HG02885 (cell line): ENCODE results near the gene SESN3.
"Not testable (repeated sequence)": the region's sequence is repeated elsewhere in the genome, so short reads cannot be mapped to it uniquely, and the experiment has no call there.

Experiments
- ATAC-seq: cut with Tn5 transposase; IDR thresholded peaks from one replicate; pipeline ENCODE4 v1.9.1; 2021; ENCODE audit warnings: mild to moderate bottlenecking; ENCODE audit not compliant: unreplicated experiment, poor library complexity

The SESN3 gene

DNA sequence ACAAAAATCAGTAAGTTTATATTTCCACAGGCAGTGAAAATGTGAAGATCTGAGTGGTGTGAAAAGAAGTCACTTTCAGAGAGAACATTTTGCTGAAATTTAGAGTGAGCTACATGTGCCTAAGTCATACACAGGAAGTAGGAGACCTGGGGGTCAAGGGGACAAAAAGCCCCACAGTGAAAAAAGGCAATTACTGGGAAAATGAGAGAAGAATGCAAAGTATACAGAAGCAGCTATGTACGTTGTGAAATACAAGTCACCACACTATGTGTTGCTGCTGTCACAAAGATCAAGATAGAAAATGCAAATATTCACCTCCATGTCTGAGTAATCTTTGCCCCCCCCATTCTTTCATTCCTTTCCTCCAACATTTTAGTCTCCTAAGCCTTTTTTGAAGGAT lies 21.6 kb upstream of the SESN3 start:
- no peak for ATAC-seq

DNA sequence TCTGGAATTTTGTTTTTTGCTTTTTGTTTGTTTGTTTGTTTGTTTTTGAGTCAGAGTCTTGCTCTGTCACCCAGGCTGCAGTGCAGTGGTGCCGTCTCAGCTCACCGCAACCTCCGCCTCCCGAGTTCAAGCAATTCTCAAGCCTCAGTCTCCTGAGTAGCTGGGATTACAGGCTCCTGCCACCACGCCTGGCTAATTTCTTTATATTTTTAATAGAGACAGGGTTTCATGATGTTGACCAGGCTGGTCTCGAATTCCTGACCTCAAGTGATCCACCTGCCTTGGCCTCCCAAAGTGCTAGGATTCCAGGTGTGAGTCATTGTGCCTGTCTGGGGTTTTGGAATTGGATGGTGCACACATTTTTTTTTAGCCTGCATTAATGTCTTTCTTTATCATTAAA lies 20.9 kb upstream of the SESN3 start:
- ATAC-seq = not testable (repeated sequence)

- ATAC-seq = peak; percentile 87
Measured at GRCh38 chr11:95248666-95249467, 17.9 kb upstream of the SESN3 start.

- ATAC-seq = no peak
Measured at GRCh38 chr11:95247883-95248282, 16.9 kb upstream of the SESN3 start.

- no peak for ATAC-seq
Measured at GRCh38 chr11:95247127-95247684, 16.2 kb upstream of the SESN3 start.

GRCh38 chr11:95245581-95245980 lies 14.6 kb upstream of the SESN3 start:
- ATAC-seq = no peak

GRCh38 chr11:95245038-95245437 lies 14.0 kb upstream of the SESN3 start:
- ATAC-seq = no peak

DNA sequence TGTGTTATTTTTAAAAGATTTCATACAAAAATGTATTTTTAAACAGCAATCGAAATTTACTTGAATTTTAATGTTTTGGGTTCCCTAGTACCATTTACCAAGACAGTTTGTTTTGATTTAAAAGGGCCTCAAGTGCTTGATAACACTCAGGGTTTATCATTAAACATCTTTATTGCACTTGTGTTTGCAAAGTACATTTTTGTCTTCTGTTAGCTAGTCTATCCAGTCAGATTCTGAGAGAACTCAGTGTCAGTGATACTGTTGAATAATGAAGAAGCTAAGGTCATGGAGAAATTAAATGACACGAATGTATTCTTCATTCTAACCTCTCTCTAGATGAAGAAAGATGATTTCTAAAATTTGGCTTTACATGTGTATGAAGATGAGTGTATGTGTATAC lies 12.7 kb upstream of the SESN3 start:
- no peak for ATAC-seq

DNA sequence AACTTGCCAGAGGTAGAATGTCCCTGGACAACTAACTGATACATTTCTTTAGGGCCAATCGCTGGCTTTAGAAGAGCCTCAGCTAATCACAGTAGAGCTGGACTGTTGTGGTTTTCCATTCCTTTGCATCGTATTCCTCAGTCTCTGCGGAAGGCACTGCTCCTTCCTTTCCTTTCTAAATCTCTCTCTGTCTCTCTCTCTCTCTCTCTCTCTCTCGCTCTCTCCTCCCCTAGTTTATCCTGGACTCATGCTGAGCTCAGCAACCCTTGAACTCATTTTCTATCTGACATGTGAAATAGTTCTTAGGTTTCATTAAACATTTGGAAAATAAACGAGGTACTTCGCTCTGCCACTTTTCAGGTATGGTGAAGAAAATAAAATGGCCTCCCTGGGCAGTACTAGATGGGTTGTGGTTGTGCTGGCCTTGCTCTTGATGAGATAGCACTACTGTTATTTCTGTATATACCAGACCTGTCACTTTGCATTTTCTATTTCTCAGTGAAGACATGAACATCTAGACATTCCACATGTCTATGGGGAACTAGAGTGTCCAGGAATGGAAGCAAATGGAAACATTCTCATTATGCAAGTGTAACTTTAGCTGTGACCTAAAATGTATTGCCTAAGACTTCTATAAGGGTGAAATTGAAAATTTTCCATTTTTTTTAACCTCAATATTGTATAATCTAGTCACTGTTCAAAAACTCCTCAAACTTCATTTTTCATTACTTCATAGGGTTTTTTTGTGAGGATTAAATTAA lies 12.0 kb upstream of the SESN3 start:
- no peak for ATAC-seq

- peak; percentile 60 for ATAC-seq
Measured at GRCh38 chr11:95242091-95242844, 11.3 kb upstream of the SESN3 start.

DNA sequence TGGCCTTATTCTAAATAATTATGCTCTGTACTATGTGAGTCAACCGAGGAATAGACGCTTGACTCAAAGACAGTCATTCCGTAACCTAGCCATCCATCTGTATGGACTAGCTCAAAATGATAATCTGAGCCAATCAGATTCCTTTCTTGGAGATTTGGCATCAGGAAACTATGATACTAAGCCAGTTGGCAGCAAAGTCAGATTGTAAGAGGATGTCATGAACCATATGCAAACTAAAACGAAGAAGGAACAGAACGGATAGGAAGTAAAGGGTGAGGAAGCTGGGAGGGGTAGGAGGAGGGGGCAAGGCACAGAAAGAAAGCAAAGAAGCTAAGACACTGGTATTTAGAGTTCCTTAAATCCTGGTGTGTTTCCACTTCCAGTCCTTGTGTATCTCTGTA lies 10.7 kb upstream of the SESN3 start:
- ATAC-seq = peak; percentile 85

DNA sequence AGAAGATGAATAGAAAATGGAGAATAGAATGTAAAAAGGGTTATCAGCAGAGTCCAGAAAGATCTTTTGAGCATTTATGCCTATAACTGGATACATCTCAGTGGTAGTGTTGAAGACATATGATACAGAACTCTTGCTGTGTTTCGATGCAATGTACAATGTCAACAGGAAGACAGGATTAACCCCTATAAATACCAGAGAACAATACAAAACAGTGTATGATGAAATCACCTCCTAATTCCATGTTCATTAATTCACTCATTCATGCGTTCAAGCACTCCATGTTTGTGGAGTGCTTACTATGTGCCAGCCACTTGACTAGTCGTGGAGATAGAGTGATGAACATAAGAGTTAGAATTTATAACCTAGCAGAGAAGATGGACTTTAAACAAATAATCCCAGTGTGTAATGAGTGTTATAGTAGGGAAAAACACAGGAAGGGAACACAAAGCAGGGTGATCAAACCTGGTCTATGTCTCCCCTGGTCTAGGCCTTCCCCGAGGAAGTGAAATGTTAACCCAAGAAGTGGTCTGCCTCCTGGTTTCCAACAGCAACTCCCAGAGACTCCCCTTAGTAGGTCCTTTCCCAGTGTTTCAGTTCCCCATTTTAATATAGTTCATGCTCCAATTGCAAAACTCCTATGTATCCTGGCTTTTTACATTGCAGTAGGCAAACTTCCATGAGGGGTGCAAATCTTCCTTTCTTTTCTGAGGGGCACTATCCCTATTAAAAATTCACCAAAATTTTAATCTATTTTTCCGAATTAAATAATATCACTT lies 9.1 kb upstream of the SESN3 start:
- ATAC-seq = no peak

DNA sequence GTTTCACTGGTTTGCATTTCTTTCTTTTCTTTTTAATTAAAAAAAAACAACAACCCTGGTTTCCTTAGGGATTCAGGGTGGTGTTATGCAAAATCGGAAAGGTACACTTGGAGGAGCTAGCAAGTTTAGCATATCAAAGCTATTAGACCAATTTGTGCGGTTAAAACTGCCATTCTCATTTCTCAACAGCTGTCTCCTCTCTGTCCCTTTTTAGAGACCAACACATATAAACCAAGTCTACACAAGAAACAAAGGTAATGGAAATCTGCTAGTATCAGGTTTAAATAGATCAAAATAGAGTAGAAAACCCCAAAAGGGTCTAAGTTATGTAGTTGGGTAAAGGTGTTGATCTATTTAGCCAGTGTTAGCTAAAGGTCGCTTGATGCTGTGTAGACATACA lies 1.7 kb upstream of the SESN3 start:
- peak; percentile 14 for ATAC-seq

DNA sequence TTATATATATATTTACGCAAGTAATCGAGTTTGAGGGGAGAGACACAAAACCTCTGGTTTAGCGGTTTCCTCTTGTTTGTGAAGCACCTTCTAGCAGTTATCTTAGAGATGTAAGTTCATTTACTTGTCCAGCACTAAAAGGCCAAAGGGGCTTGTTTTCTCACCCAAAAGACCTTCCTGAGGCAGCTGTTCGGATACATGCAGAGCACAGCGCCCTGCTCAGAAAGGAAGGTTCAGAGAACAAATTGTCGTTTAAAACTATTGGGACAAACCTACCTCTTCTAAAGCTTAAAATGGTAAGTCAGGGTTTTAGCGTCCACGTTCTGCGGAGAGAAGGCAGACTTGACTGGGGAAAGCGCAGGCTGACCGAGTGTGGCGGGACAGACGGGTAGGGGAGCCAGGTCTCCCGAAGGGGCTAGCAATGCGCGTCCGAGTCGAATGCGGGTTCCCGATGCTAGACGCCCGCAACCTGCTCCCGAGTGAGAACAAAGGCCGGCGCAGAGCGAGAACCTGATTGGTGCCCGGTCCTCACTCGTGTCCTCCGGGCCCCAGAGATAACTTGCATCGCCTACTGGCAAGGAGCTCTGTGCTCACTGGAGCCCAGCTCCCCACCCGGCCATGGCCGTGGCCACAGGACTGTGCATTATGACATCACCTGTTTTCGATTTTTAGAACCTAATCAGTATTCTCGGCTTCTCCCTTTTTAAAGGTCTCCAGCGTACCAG lies 1.0 kb upstream of the SESN3 start:
- ATAC-seq = peak; percentile 32

DNA sequence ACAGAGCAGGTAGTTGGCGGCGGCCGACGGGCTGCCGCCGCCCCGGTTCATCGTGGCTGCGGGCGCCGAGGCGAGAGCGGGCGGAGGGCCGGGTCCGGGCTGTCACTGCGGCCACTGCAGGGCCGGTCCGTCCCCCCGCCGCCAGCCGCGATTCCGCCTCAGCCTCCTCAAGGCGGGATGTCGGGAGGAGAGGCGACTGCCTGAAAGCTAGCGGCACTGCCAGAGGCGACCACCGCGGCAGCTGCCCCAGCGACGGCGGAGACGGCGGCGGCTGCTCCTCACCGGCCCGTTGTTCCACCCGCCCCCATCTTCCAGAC lies 234 bp downstream of the SESN3 start:
- ATAC-seq = peak; percentile 15

DNA sequence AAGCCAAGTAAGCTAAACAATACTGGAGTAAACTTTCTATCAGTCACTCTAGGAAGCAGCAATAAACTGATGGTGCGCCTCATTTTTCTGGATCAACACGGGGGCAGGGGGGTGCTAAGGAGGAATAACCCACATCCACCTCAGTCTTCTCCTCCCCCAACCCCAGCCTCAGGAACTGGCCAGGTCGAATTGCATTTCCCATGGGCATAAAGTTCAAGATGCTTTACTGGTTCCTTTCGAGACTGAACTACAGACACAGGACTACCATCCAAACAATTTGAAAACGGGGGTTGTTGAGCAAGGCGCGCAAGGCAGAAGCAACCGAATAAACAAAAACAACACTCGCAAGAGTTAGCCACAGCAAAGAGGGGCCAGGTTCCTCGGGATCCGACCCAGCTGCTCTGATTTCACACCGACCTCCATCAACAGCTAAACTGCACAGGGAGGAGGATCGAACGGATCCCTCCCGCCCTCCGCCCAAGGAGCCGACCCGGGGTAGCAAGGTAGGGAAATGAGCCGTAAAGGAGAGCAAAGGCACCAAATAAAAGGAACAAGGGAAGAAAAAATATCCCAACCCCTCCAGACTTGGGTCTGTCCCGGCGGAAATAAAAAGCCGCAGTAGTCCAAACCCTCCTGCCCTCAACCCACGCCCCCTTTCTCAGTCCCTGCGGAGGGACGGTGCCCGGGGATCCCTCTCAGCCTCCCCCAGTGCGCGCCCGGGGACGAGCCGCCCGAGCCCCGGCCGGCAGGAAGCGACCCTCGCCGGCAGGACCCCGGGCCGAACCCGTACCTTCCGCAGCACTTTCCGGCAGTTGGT lies 801 bp downstream of the SESN3 start:
- ATAC-seq = no peak

DNA sequence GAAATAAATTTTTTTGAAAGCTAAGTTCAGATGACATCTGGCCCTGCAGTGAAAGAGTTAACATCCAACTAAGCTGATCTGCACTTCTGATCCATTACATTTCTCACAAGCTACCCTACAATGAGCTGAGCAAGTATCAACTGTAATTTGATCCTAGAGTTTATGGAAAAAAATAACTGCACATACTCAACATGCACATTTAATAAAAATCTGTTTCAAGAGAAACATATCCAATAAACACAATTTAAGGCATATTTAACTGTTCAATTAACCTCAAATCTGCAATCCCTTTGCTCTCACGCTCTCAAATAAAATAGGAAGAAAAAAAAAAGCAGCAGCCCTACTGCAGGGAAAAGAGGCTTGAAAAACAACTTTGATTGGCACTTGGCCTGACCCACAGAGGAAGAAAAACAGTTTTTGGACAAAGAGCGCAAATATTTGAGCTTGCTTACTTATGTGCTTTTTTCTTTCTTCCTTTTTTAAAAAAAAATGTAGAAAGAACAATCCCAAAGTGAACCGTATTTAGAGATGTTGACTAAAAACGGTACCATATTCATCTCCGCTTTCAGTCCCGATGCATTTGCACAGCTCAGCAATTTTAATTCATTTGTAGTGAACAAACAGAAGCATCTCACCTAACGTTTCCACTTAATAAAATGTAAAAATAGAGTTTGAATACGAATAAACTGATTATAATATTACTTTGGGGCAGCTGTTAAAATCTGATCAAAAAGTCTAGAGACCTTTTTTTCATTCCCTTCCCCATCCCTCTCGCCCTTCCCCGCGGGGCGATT lies 1.6 kb downstream of the SESN3 start:
- no peak for ATAC-seq
